Upper lobe of left lung (tissue), 4 donors: ENCODE measurements around the gene NUTM2D.
"Not testable (repeated sequence)": the region's sequence is repeated elsewhere in the genome, so short reads cannot be mapped to it uniquely, and the experiment has no call there.

Experiments used
- POLR2A ChIP-seq, 4 donors: fragments of 450-650 bp; IDR thresholded peaks; one replicate each; pipeline ENCODE4 v1.5.1; 2016 to 2017; ENCODE audit warnings: antibody characterized with exemption in 4 of 4, mild to moderate bottlenecking in 2 of 4
- TF ChIP-seq, protein P1 (sequence below), 6 experiments: fragments of 450-650 bp in 4 of 6; fragments of 200-600 bp in 2 of 6; sonication (generic) in 2 of 6; IDR thresholded peaks; one replicate each; pipeline ENCODE4 v1.5.1; 2016 to 2019; ENCODE audit warnings: antibody characterized with exemption in 6 of 6

GRCh38 chr10:87413921-87414320 is 56.4 kb downstream of the NUTM2D start:
- TF ChIP-seq, protein P1, sequence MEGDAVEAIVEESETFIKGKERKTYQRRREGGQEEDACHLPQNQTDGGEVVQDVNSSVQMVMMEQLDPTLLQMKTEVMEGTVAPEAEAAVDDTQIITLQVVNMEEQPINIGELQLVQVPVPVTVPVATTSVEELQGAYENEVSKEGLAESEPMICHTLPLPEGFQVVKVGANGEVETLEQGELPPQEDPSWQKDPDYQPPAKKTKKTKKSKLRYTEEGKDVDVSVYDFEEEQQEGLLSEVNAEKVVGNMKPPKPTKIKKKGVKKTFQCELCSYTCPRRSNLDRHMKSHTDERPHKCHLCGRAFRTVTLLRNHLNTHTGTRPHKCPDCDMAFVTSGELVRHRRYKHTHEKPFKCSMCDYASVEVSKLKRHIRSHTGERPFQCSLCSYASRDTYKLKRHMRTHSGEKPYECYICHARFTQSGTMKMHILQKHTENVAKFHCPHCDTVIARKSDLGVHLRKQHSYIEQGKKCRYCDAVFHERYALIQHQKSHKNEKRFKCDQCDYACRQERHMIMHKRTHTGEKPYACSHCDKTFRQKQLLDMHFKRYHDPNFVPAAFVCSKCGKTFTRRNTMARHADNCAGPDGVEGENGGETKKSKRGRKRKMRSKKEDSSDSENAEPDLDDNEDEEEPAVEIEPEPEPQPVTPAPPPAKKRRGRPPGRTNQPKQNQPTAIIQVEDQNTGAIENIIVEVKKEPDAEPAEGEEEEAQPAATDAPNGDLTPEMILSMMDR (IDR thresholded peaks at IDR 0.05), result not testable (repeated sequence)
- not testable (repeated sequence) for TF ChIP-seq POLR2A (IDR thresholded peaks at IDR 0.05)
